Measurements from ENCODE around the gene TMEM132E. TPM values are rescaled to one million over a fixed set of nuclear protein-coding genes. Genes with fewer than 3 reads are reported as not detected.

TMEM132E gene
- total RNA-seq, 1 experiment from 2014 or later: 0.42 TPM

DNA sequence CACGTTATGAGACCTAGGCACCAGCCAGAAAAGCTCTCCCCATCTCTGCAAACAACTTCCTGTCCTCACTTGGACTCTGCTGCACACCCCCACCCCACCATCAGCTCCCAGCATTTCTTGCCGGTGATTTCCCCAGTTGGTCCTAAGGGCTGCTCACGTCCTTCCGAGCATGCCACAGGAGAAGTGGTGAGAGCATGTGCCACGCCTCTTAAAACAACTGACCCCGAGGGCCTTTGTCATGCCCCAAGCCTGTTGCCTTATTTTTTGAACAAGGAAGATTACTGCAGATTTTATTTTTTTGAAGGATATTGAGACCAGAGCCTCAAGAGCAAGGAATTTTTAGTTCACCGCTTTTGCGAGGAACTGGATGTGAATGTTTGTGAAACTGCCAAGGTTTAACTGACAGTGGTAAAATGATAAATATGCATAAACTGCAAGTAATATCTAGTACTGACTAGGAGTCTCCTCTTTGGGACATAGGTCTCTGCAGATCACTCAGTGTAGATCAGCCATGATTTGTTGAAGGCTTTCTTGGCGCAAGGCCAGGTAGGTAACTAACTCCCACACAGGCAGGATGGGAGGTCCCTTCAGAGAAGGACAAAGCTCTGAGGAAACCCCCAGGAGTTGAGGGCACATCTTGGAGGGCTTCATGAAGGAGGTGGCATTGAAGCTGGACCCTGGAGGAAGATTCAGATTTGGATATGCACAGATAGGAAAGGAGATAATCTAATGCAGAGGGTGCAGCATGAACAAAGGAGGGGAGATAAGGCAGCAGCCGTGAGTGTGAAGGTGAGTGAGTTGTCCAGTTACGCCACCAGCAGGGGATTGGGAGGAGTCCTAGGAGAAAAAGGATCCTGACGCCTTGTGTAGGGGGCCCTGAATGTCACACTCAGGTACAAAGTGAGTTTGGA lies 44.7 kb downstream of the TMEM132E start:
- DNase-seq: no peak
- Histone ChIP-seq H3K4me2 (ENCODE audit: insufficient read depth, insufficient read length, low read length) (no peak overlapping the region), H4K5ac (ENCODE audit: insufficient read length, low read depth, low read length) (no peak overlapping the region), H3K18ac (ENCODE audit: insufficient read length, low read depth, low read length) (no peak overlapping the region), H3K23me2 (ENCODE audit: insufficient read length, low read depth, low read length, poor library complexity, severe bottlenecking) (no peaks in the 10 kb centered on the region), H2AFZ (ENCODE audit: low read length) (no peak overlapping the region), H4K8ac (replicated peaks; ENCODE audit: insufficient read length, low read depth, low read length) (no peak overlapping the region), H3K56ac (ENCODE audit: insufficient read length, low read depth, low read length) (no peak overlapping the region), H3K79me2 (ENCODE audit: insufficient read depth, low read length) (no peaks in the 10 kb centered on the region), H3K23ac (ENCODE audit: insufficient read length, low read depth, low read length) (no peak overlapping the region), H4K20me1 (ENCODE audit: control insufficient read depth, insufficient read depth, insufficient read length) (no peaks in the 10 kb centered on the region), H3K4ac (ENCODE audit: low read depth, low read length) (no peak overlapping the region), H2AK5ac (ENCODE audit: insufficient read length, low read length) (no peak overlapping the region), H3K14ac (ENCODE audit: insufficient read depth, low read length) (no peak overlapping the region), H3K27me3 (ENCODE audit: insufficient read depth, low read length) (no peaks in the 10 kb centered on the region; the same call in 1 of the 2 replicates), H2BK15ac (ENCODE audit: low read depth, low read length) (no peak overlapping the region), H3K79me1 (ENCODE audit: insufficient read depth, low read depth, low read length, poor library complexity, severe bottlenecking) (no peaks in the 10 kb centered on the region), H2BK120ac (ENCODE audit: low read depth, low read length, poor library complexity, severe bottlenecking) (no peak overlapping the region), H2BK20ac (ENCODE audit: low read depth, low read length, poor library complexity, severe bottlenecking) (no peak overlapping the region), H2BK5ac (ENCODE audit: insufficient read length, low read length) (no peak overlapping the region), H3T11ph (ENCODE audit: low read length) (no peak overlapping the region), H3K9me3 (ENCODE audit: control insufficient read depth, low read depth, low read length) (no peaks in the 10 kb centered on the region), H2BK12ac (ENCODE audit: insufficient read length, low read depth, low read length) (no peak overlapping the region), H4K91ac (ENCODE audit: insufficient read length, low read depth, low read length) (no peak overlapping the region), H3K4me1 (ENCODE audit: insufficient read depth, low read length) (peaks cover 3% of the 10 kb centered on the region; the same call in 1 of the 2 replicates), H3K27ac (ENCODE audit: insufficient read length, low read depth, low read length) (no peak overlapping the region), H3K9ac (ENCODE audit: extremely low read depth, insufficient read length, low read length) (no peak overlapping the region)
- Mint-ChIP-seq H3K4me3 (peak overlapping the region in 1 of 2 experiments; percentile 15; a peak in 1 of 5 replicates), H3K36me3 (ENCODE audit: insufficient read depth in 1 of 3, low read depth in 3 of 3) (no peaks in the 10 kb centered on the region), H3K27ac (no peak overlapping the region), H3K27me3 (ENCODE audit: low read depth) (peaks cover 27% of the 10 kb centered on the region), H3K9me3 (no peaks in the 10 kb centered on the region; a peak in 1 of 5 replicates), H3K4me1 (peaks cover 29 to 30% of the 10 kb centered on the region in 2 experiments)
- WGBS (ENCODE audit: extremely low coverage, insufficient read length, low lambda C conversion rate): no CpG with 5 or more reads among the region's 12 CpGs
- TF ChIP-seq, protein P1, sequence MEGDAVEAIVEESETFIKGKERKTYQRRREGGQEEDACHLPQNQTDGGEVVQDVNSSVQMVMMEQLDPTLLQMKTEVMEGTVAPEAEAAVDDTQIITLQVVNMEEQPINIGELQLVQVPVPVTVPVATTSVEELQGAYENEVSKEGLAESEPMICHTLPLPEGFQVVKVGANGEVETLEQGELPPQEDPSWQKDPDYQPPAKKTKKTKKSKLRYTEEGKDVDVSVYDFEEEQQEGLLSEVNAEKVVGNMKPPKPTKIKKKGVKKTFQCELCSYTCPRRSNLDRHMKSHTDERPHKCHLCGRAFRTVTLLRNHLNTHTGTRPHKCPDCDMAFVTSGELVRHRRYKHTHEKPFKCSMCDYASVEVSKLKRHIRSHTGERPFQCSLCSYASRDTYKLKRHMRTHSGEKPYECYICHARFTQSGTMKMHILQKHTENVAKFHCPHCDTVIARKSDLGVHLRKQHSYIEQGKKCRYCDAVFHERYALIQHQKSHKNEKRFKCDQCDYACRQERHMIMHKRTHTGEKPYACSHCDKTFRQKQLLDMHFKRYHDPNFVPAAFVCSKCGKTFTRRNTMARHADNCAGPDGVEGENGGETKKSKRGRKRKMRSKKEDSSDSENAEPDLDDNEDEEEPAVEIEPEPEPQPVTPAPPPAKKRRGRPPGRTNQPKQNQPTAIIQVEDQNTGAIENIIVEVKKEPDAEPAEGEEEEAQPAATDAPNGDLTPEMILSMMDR (conservative IDR thresholded peaks at IDR 0.05): peak; percentile 33; the same call in 2 of the 3 replicates
